Measurements from ENCODE around the gene DPY19L3.

- TF ChIP-seq, protein P1, sequence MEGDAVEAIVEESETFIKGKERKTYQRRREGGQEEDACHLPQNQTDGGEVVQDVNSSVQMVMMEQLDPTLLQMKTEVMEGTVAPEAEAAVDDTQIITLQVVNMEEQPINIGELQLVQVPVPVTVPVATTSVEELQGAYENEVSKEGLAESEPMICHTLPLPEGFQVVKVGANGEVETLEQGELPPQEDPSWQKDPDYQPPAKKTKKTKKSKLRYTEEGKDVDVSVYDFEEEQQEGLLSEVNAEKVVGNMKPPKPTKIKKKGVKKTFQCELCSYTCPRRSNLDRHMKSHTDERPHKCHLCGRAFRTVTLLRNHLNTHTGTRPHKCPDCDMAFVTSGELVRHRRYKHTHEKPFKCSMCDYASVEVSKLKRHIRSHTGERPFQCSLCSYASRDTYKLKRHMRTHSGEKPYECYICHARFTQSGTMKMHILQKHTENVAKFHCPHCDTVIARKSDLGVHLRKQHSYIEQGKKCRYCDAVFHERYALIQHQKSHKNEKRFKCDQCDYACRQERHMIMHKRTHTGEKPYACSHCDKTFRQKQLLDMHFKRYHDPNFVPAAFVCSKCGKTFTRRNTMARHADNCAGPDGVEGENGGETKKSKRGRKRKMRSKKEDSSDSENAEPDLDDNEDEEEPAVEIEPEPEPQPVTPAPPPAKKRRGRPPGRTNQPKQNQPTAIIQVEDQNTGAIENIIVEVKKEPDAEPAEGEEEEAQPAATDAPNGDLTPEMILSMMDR (IDR thresholded peaks at IDR 0.05; ENCODE audit: borderline replicate concordance, extremely low read depth, low read length, poor library complexity, severe bottlenecking), result no peak
- no peak for TF ChIP-seq EZH2 (IDR thresholded peaks at IDR 0.05; ENCODE audit: borderline replicate concordance, low read depth, low read length, severe bottlenecking)
Measured at GRCh38 chr19:32489971-32490370, 84.4 kb downstream of the DPY19L3 start.
